ENCODE data around the gene RHOU.

GRCh38 chr1:228751360-228752098 is 16.2 kb downstream of the RHOU start:
- TF ChIP-seq CTCF (conservative IDR thresholded peaks at IDR 0.05 in 1 of 2, IDR thresholded peaks at IDR 0.05 in 1 of 2; ENCODE audit: extremely low read depth in 1 of 2, insufficient read depth in 1 of 2, low read depth in 1 of 2, low read length in 2 of 2) (no peak), EZH2 (IDR thresholded peaks at IDR 0.05; ENCODE audit: borderline replicate concordance, low read length) (no peak)

All from mammary epithelial cell (primary cell).